HepG2 (cell line): Measurements from ENCODE around the gene SESN2. TPM values are rescaled to one million over a fixed set of nuclear protein-coding genes. Genes with fewer than 3 reads are reported as not detected.

ENCODE experiments used
- ETS1 ChIP-seq: sonication (generic); formaldehyde crosslinking; IDR thresholded peaks from 2 replicates; pipeline ENCODE4 v1.4.0; 2020; ENCODE audit warnings: missing genetic modification reagents
- HBP1 ChIP-seq: IDR thresholded peaks from 2 replicates; pipeline ENCODE4 v1.6.1; 2016; ENCODE audit warnings: low read depth, control low read depth
- HMGXB4 ChIP-seq, 2 experiments: sonication (generic) in 1 of 2; formaldehyde crosslinking in 1 of 2; IDR thresholded peaks; 2 replicates each; pipeline versions ENCODE4 v1.4.0 to v1.6.1; 2018 to 2020; ENCODE audit warnings: missing genetic modification reagents in 2 of 2, borderline replicate concordance in 1 of 2, low read depth in 1 of 2, mild to moderate bottlenecking in 1 of 2, missing biosample characterization in 1 of 2
- KDM1A ChIP-seq: IDR thresholded peaks from 2 replicates; pipeline ENCODE4 v1.6.1; 2016; ENCODE audit warnings: missing compliant biosample characterization
- POLR2G ChIP-seq: fragments of 200-400 bp; formaldehyde crosslinking; IDR thresholded peaks from 2 replicates; pipeline ENCODE4 v1.6.1; 2018; ENCODE audit warnings: mild to moderate bottlenecking, low read depth, low read length, moderate library complexity
- REST ChIP-seq, 2 experiments: IDR thresholded peaks; 2 replicates each; pipeline ENCODE4 v1.6.1; 2011 to 2012; ENCODE audit warnings: low read length in 2 of 2, borderline replicate concordance in 1 of 2, low read depth in 1 of 2, mild to moderate bottlenecking in 1 of 2, moderate library complexity in 1 of 2
- SNAI1 ChIP-seq: sonication (generic); formaldehyde crosslinking; IDR thresholded peaks from 2 replicates; pipeline ENCODE4 v1.5.0; 2020; ENCODE audit warnings: mild to moderate bottlenecking, missing genetic modification reagents, borderline replicate concordance
- TRAFD1 ChIP-seq: sonication (generic); formaldehyde crosslinking; IDR thresholded peaks from 2 replicates; pipeline ENCODE4 v1.5.1; 2020; ENCODE audit warnings: missing genetic modification reagents, mild to moderate bottlenecking, borderline replicate concordance
- ZNF619 ChIP-seq: sonication (generic); formaldehyde crosslinking; IDR thresholded peaks from 2 replicates; pipeline ENCODE4 v1.4.0; 2020; ENCODE audit warnings: mild to moderate bottlenecking, missing genetic modification reagents
- ZNF629 ChIP-seq: sonication (generic); formaldehyde crosslinking; conservative IDR thresholded peaks from 2 replicates; pipeline ENCODE4 v1.5.0; 2020; ENCODE audit warnings: missing genetic modification reagents
- ZSCAN21 ChIP-seq: sonication (generic); formaldehyde crosslinking; IDR thresholded peaks from 2 replicates; pipeline ENCODE4 v1.8.0; 2022; ENCODE audit warnings: mild to moderate bottlenecking, missing genetic modification reagents, moderate library complexity, borderline replicate concordance
- polyA plus RNA-seq, 8 experiments: library from polyadenylated mRNA; depleted of rRNA in 3 of 8; stranded (reverse) in 7 of 8; unstranded in 1 of 8; fragments of >200 nt; fragmentation: Illumina TruSeq in 4 of 8; extraction: Trizol in 4 of 8; gene quantifications; 2 replicates each; pipeline versions ENCODE4 v1.2.1 to v1.2.3, GENCODE V29; 2011 to 2016; ENCODE audit warnings: low read depth in 4 of 8, missing spikeins in 1 of 8, mixed read lengths in 1 of 8; ENCODE audit not compliant: insufficient read depth in 1 of 8
- total RNA-seq, 5 experiments: library from RNA; depleted of rRNA; stranded (reverse); fragments of >200 nt; fragmentation: Illumina TruSeq; extraction: Trizol; gene quantifications; 2 replicates each; pipeline ENCODE4 v1.2.3, GENCODE V29; 2016; ENCODE audit warnings: low read depth in 1 of 5

The SESN2 gene
- total and polyA plus RNA-seq, 2 of the 13 experiments (the other 11 are each of a cell fraction or from before 2014, with no cell fraction given) = 13.2 to 19.1 TPM

GRCh38 chr1:28260803-28261174 lies 1.5 kb downstream of the SESN2 start (continued):
- TF ChIP-seq HMGXB4 (CRISPR knock-in tag; IDR thresholded peaks at IDR 0.05; ENCODE audit: borderline replicate concordance in 1 of 2, low read depth in 1 of 2) (0 out of 4 replicates have a peak, but pooled peaks of 1 of the 2 experiments have one; percentile 14), TRAFD1 (CRISPR knock-in tag) (no peak), HBP1 (no peak), ZNF629 (CRISPR knock-in tag) (peak; percentile 96), POLR2G (no peak), ETS1 (CRISPR knock-in tag) (no peak), KDM1A (peak; percentile 65), REST (IDR thresholded peaks at IDR 0.05; ENCODE audit: borderline replicate concordance in 1 of 2, low read depth in 1 of 2, low read length in 2 of 2) (no peak), ZNF619 (no peak), SNAI1 (CRISPR knock-in tag) (no peak), ZSCAN21 (CRISPR knock-in tag) (no peak; the same call in 1 of the 2 replicates)
